SK-N-MC (cell line): ENCODE results near the gene FCER2.

Experiments
- EZH2 ChIP-seq: fragments of 200-600 bp; sonication (generic); IDR thresholded peaks from one replicate; pipeline ENCODE4 v1.6.1; 2017; ENCODE audit warnings: antibody characterized with exemption
- POLR2AphosphoS5 ChIP-seq: IDR thresholded peaks from 2 replicates; pipeline ENCODE4 v1.6.1; 2012; ENCODE audit warnings: mild to moderate bottlenecking, low read depth, low read length, borderline replicate concordance

GRCh38 chr19:7670150-7670783 lies 31.7 kb downstream of the FCER2 start:
- no peak for TF ChIP-seq POLR2AphosphoS5
- TF ChIP-seq EZH2: no peak
